Astrocyte (in vitro differentiated cells and primary cell): ENCODE measurements around the gene PRRX2. TPM values are rescaled to one million over a fixed set of nuclear protein-coding genes. Genes with fewer than 3 reads are reported as not detected.

ENCODE experiments used
- DNase-seq: peaks from one replicate; pipeline ENCODE4 v3.0.0-alpha.2; 2010; ENCODE audit warnings: low read depth
- FAIRE-seq: peaks from 2 replicates; lab custom pipeline; 2011; peaks lifted over from hg19 to GRCh38; lab: Jason Lieb, UNC
- H2AFZ ChIP-seq: 2 replicates; pipeline ENCODE4 v1.6.0; 2012; ENCODE audit warnings: low read depth, low read length, inconsistent platforms
- H3K27ac ChIP-seq: 2 replicates; pipeline ENCODE4 v1.5.1; 2011; ENCODE audit warnings: low read depth, low read length, inconsistent platforms
- H3K27me3 ChIP-seq: 2 replicates; pipeline ENCODE4 v1.6.0; 2011; ENCODE audit warnings: low read length, inconsistent platforms; ENCODE audit not compliant: insufficient read depth
- H3K36me3 ChIP-seq: 2 replicates; pipeline ENCODE4 v1.5.1; 2011; ENCODE audit warnings: low read length, inconsistent platforms; ENCODE audit not compliant: insufficient read depth
- H3K4me1 ChIP-seq: 2 replicates; pipeline ENCODE4 v1.5.1; 2011; ENCODE audit warnings: low read length, inconsistent platforms; ENCODE audit not compliant: insufficient read depth
- H3K4me2 ChIP-seq: 2 replicates; pipeline ENCODE4 v1.6.0; 2012; ENCODE audit warnings: low read length, inconsistent platforms
- H3K4me3 ChIP-seq: 2 replicates; pipeline ENCODE4 v1.5.1; 2011; ENCODE audit warnings: low read depth, mild to moderate bottlenecking, low read length, inconsistent platforms; ENCODE audit not compliant: insufficient read depth
- H3K79me2 ChIP-seq: 2 replicates; pipeline ENCODE4 v1.6.0; 2012; ENCODE audit warnings: mild to moderate bottlenecking, low read length, inconsistent platforms; ENCODE audit not compliant: insufficient read depth
- H3K9ac ChIP-seq: 2 replicates; pipeline ENCODE4 v1.6.0; 2012; ENCODE audit warnings: mild to moderate bottlenecking, low read length, inconsistent platforms
- H3K9me3 ChIP-seq: 2 replicates; pipeline ENCODE4 v1.5.1; 2012; ENCODE audit warnings: low read depth, mild to moderate bottlenecking, low read length, inconsistent platforms; ENCODE audit not compliant: insufficient read depth
- H4K20me1 ChIP-seq: 2 replicates; pipeline ENCODE4 v1.6.0; 2012; ENCODE audit warnings: low read length, inconsistent platforms; ENCODE audit not compliant: insufficient read depth
- H3K27ac Mint-ChIP-seq: one replicate; pipeline ENCODE4 v1.8.0; 2021; ENCODE audit warnings: mild to moderate bottlenecking, mixed read lengths; ENCODE audit not compliant: unreplicated experiment
- H3K27me3 Mint-ChIP-seq: one replicate; pipeline ENCODE4 v1.8.0; 2021; ENCODE audit warnings: low read depth, mixed read lengths; ENCODE audit not compliant: unreplicated experiment
- H3K36me3 Mint-ChIP-seq: one replicate; pipeline ENCODE4 v1.8.0; 2021; ENCODE audit warnings: low read depth, mixed read lengths; ENCODE audit not compliant: unreplicated experiment
- H3K4me1 Mint-ChIP-seq: one replicate; pipeline ENCODE4 v1.8.0; 2021; ENCODE audit warnings: low read depth, mixed read lengths; ENCODE audit not compliant: unreplicated experiment
- H3K4me3 Mint-ChIP-seq: one replicate; pipeline ENCODE4 v1.8.0; 2021; ENCODE audit warnings: mild to moderate bottlenecking, moderate library complexity, mixed read lengths; ENCODE audit not compliant: unreplicated experiment
- H3K9me3 Mint-ChIP-seq: one replicate; pipeline ENCODE4 v1.8.0; 2021; ENCODE audit warnings: mild to moderate bottlenecking, mixed read lengths; ENCODE audit not compliant: unreplicated experiment
- EZH2 ChIP-seq: IDR thresholded peaks from 2 replicates; pipeline ENCODE4 v1.6.1; 2012; ENCODE audit warnings: mild to moderate bottlenecking, low read length, inconsistent platforms; ENCODE audit not compliant: insufficient read depth
- total RNA-seq: library from RNA; stranded (reverse); gene quantifications from 2 replicates; pipeline ENCODE4 v1.2.1, GENCODE V29; 2021
- TF ChIP-seq, protein P1 (sequence below): IDR thresholded peaks from 2 replicates; pipeline ENCODE4 v1.5.1; 2011; ENCODE audit warnings: low read depth, mild to moderate bottlenecking, inconsistent platforms, low read length, moderate library complexity; ENCODE audit not compliant: insufficient read depth

PRRX2 gene
- total RNA-seq, 1 donor from 2014 or later = not detected

DNA sequence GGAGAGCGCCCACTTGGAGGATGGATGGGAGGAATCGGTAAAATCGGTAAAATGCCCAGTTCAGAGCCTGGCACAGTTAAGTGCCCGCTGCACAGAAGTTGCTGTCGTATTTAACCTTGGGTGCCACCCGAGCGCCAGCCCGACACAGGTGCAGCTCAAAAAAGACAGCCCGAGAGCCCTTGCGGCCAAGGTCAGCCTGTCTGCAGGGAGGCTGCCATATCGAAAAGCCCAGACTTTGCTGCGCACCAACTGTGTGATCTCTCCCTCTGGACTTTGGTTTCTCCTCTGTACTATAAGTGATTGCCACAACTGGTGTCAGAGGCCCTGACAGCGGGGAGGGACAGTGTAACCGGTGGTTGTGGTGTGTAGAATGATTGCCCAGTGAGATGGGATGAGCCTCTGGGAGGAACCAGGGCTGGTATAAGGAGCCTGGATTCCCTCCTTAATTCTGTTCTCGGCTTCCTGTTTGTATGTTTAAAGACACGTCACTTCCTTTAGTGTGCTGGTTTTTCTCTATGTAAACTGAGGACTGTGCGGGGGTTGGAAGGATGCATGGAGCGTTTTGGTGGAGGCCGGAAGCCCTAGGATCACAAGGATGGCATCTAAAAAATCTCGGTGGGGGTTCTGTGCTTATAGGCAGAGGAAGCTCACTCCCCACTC, 38.7 kb upstream of the PRRX2 start:
- TF ChIP-seq, protein P1, sequence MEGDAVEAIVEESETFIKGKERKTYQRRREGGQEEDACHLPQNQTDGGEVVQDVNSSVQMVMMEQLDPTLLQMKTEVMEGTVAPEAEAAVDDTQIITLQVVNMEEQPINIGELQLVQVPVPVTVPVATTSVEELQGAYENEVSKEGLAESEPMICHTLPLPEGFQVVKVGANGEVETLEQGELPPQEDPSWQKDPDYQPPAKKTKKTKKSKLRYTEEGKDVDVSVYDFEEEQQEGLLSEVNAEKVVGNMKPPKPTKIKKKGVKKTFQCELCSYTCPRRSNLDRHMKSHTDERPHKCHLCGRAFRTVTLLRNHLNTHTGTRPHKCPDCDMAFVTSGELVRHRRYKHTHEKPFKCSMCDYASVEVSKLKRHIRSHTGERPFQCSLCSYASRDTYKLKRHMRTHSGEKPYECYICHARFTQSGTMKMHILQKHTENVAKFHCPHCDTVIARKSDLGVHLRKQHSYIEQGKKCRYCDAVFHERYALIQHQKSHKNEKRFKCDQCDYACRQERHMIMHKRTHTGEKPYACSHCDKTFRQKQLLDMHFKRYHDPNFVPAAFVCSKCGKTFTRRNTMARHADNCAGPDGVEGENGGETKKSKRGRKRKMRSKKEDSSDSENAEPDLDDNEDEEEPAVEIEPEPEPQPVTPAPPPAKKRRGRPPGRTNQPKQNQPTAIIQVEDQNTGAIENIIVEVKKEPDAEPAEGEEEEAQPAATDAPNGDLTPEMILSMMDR = no peak
- TF ChIP-seq EZH2 = no peak
- peak overlapping the region; percentile 54 for H2AFZ ChIP-seq
- H3K79me2 ChIP-seq = peaks cover 59% of the 10 kb centered on the region

DNA sequence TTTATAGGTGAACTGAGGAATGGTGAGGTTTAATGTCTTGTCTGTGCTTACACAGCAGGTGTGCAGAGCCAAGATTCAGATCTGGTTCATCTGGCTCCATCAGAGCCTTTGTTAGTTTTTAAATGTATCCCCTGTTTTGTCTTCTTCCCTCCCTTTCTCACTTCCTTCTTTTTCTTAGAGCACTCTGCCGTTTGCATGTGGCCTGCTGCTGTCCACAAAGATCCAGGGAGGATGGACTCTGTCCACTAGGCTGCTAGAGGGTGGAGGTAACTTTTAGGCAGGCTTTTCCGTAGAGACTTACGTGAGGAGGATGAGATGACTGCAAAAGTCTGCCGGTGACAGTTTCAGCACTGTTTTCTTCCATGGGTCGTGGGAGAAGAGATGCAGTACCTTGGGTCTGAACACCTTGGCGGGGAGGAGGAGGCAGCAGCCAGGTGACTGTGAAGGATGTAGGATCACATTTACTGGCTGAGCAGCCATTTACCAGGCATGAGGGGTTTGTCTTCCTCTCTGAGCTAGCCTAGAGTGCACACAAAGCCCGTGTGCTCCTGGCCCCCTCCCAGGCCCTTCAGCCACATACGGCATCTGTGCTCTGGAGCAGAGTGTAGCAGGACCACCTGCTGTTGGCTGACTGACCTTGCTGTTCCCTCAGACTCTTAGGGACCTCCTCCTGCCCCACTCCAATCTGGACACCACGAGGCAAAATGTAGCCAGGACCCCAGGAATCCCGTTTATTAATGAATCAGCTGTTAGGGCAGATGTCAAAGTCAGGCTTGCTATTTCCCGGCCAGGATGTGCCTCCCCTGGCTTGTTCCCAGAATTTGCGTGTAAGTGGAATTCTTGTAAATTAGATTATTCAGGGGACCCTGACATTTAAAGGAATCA, 37.6 kb upstream of the PRRX2 start:
- Mint-ChIP-seq H3K27me3 (no peaks in the 10 kb centered on the region), H3K4me1 (peaks cover 51% of the 10 kb centered on the region), H3K36me3 (peaks cover 9% of the 10 kb centered on the region), H3K27ac (peak overlapping the region; percentile 92), H3K4me3 (peak overlapping the region; percentile 90), H3K9me3 (no peaks in the 10 kb centered on the region)
- Histone ChIP-seq H3K4me3 (peak overlapping the region; percentile 79), H3K27ac (peak overlapping the region; percentile 97), H3K27me3 (no peaks in the 10 kb centered on the region), H3K79me2 (peaks cover 69% of the 10 kb centered on the region), H2AFZ (no peak overlapping the region), H3K36me3 (peaks cover 1% of the 10 kb centered on the region), H3K9ac (peak overlapping the region; percentile 93), H3K4me2 (peak overlapping the region; percentile 97), H3K9me3 (no peaks in the 10 kb centered on the region), H3K4me1 (peaks cover 54% of the 10 kb centered on the region), H4K20me1 (peaks cover 65% of the 10 kb centered on the region)
- DNase-seq = peak; percentile 12
- TF ChIP-seq, protein P1 = no peak
- TF ChIP-seq EZH2 = no peak
- FAIRE-seq = no peak

More for the DNA sequence above, 38.7 kb upstream of the PRRX2 start:
- H3K27ac ChIP-seq = peak overlapping the region; percentile 97
- no peaks in the 10 kb centered on the region for H3K36me3 ChIP-seq
- Mint-ChIP-seq H3K9me3 (no peaks in the 10 kb centered on the region), H3K4me3 (peak overlapping the region; percentile 90), H3K4me1 (peaks cover 43% of the 10 kb centered on the region), H3K36me3 (peaks cover 4% of the 10 kb centered on the region), H3K27me3 (no peaks in the 10 kb centered on the region), H3K27ac (peak overlapping the region; percentile 92)
- DNase-seq (peak; percentile 83), FAIRE-seq (peak; percentile 9)
- peak overlapping the region; percentile 97 for H3K4me2 ChIP-seq
- peaks cover 44% of the 10 kb centered on the region for H3K4me1 ChIP-seq
- H3K9me3 ChIP-seq = no peaks in the 10 kb centered on the region
- H3K27me3 ChIP-seq = no peaks in the 10 kb centered on the region
- peak overlapping the region; percentile 79 for H3K4me3 ChIP-seq
- H4K20me1 ChIP-seq = peaks cover 54% of the 10 kb centered on the region
- peak overlapping the region; percentile 93 for H3K9ac ChIP-seq
